Spleen (tissue), 11 donors: ENCODE data around the gene NFASC. TPM values are rescaled to one million over a fixed set of nuclear protein-coding genes. Genes with fewer than 3 reads are reported as not detected.

ENCODE experiments used
- DNase-seq: peaks from one replicate; pipeline ENCODE4 v3.0.0-alpha.2; 2020
- H3K27ac ChIP-seq, 8 donors: fragments of 200-600 bp; sonication (generic) in 7 of 8; 1 replicate in 4 of 8; 2 replicates in 4 of 8; pipeline versions ENCODE4 v1.5.0 to v1.8.0; 2016 to 2021; ENCODE audit warnings: inconsistent platforms in 4 of 8, mild to moderate bottlenecking in 4 of 8, moderate library complexity in 1 of 8
- H3K27me3 ChIP-seq, 7 donors: fragments of 200-600 bp; sonication (generic) in 6 of 7; replicated peaks in 1 of 7; 1 replicate in 4 of 7; 2 replicates in 3 of 7; pipeline versions ENCODE4 v1.5.0 to v1.8.0; 2016 to 2021; ENCODE audit warnings: inconsistent platforms in 3 of 7, mild to moderate bottlenecking in 1 of 7
- H3K36me3 ChIP-seq, 6 donors: fragments of 200-600 bp; sonication (generic) in 5 of 6; 1 replicate in 4 of 6; 2 replicates in 2 of 6; pipeline versions ENCODE4 v1.5.0 to v1.8.0; 2016 to 2021; ENCODE audit warnings: inconsistent platforms in 2 of 6
- H3K4me1 ChIP-seq, 6 donors: fragments of 200-600 bp; sonication (generic) in 5 of 6; 1 replicate in 3 of 6; 2 replicates in 3 of 6; pipeline versions ENCODE4 v1.5.0 to v1.8.0; 2016 to 2021; ENCODE audit warnings: inconsistent platforms in 3 of 6
- H3K4me3 ChIP-seq, 8 donors: fragments of 200-600 bp; sonication (generic) in 7 of 8; 1 replicate in 4 of 8; 2 replicates in 4 of 8; pipeline versions ENCODE4 v1.5.0 to v1.8.0; 2016 to 2021; ENCODE audit warnings: inconsistent platforms in 4 of 8, mild to moderate bottlenecking in 4 of 8, moderate library complexity in 2 of 8
- H3K9me3 ChIP-seq, 8 donors: fragments of 200-600 bp; sonication (generic) in 7 of 8; 1 replicate in 4 of 8; 2 replicates in 4 of 8; pipeline versions ENCODE4 v1.5.0 to v1.8.0; 2016 to 2021; ENCODE audit warnings: inconsistent platforms in 4 of 8
- POLR2A ChIP-seq, 3 donors: fragments of 450-650 bp; IDR thresholded peaks; one replicate each; pipeline ENCODE4 v1.5.1; 2017; ENCODE audit warnings: antibody characterized with exemption in 3 of 3, mild to moderate bottlenecking in 1 of 3
- POLR2AphosphoS5 ChIP-seq, 3 donors: sonication (generic); formaldehyde crosslinking; IDR thresholded peaks; one replicate each; pipeline ENCODE4 v1.5.1; 2017; ENCODE audit warnings: antibody characterized with exemption in 3 of 3
- WGBS, 5 donors: extraction: QIAGEN DNeasy Blood & Tissue Kit in 3 of 5; methylation state at CpG; one replicate each; pipeline versions ENCODE4 v1.1.5 to v1.1.7; 2013 to 2018; 5-methylcytosine and 5-hydroxymethylcytosine counted together
- intact Hi-C: fragments of 100-400 bp; cut with DNase I; formaldehyde crosslinking; loops from one replicate; pipeline ENCODE4 v1.15.0; 2023; ENCODE audit warnings: low total_unique reads
- polyA plus RNA-seq, 3 donors: library from polyadenylated mRNA; stranded (reverse); fragments of 200-250 nt; gene quantifications; one replicate each; pipeline ENCODE4 v1.2.1, GENCODE V29; 2013
- total RNA-seq, 7 donors: library from RNA; depleted of rRNA in 3 of 7; stranded (reverse); fragments of >200 nt in 3 of 7; fragmentation: NEBNext Ultra II Directional in 4 of 7; extraction: Animal tissue kit (Norgen Biotek cat#: 25700) in 4 of 7; gene quantifications; one replicate each; pipeline versions ENCODE4 v1.1.0 to v1.2.1, GENCODE V29; 2016 to 2021
- TF ChIP-seq, protein P1 (sequence below), 11 experiments: fragments of 200-600 bp in 7 of 11; fragments of 450-650 bp in 4 of 11; sonication (generic) in 4 of 11; IDR thresholded peaks in 8 of 11; conservative IDR thresholded peaks in 3 of 11; 1 replicate in 7 of 11; 2 replicates in 4 of 11; pipeline versions ENCODE4 v1.4.0 to v1.8.0; 2016 to 2021; ENCODE audit warnings: antibody characterized with exemption in 11 of 11, inconsistent platforms in 4 of 11, mild to moderate bottlenecking in 1 of 11
- donor health status: healthy with polysubstance abuse.
- donor health status: DM: no; HTN: no; CAD: no; lungs with moderate emphysema.
- donor health status: DM: no; HTN: no; CAD: no.
- donor health status: Bipolar disorder and iron deficiency.
- donor health status: healthy.
- donor health status: DM: no; HTN: no; CAD: no.
- donor health status: DM: yes; HTN: yes; CAD: no.

NFASC gene
- total and polyA plus RNA-seq, 10 donors: 2.8 to 60.3 (median 23.1) TPM

GRCh38 chr1:204996981-204997380 is 126.3 kb downstream of the NFASC start:
- H3K27ac ChIP-seq: peak overlapping the region in 5 of 8 donors; percentile 42 to 64 (median 55)
- H3K4me1 ChIP-seq: peaks cover 0 to 27% (median under 1%) of the 10 kb centered on the region in 6 donors
- no peaks in the 10 kb centered on the region for H3K9me3 ChIP-seq
- no peak overlapping the region for H3K4me3 ChIP-seq
- WGBS, 5 donors: 88 to 96% (median 91%) methylated on average over 20 to 22 of the region's 22 CpGs
- no peaks in the 10 kb centered on the region for H3K36me3 ChIP-seq
- intact Hi-C loops: no loop called here
- no peaks in the 10 kb centered on the region for H3K27me3 ChIP-seq
- DNase-seq: no peak
- TF ChIP-seq POLR2A (IDR thresholded peaks at IDR 0.05) (no peak), POLR2AphosphoS5 (IDR thresholded peaks at IDR 0.05) (no peak)
- TF ChIP-seq, protein P1, sequence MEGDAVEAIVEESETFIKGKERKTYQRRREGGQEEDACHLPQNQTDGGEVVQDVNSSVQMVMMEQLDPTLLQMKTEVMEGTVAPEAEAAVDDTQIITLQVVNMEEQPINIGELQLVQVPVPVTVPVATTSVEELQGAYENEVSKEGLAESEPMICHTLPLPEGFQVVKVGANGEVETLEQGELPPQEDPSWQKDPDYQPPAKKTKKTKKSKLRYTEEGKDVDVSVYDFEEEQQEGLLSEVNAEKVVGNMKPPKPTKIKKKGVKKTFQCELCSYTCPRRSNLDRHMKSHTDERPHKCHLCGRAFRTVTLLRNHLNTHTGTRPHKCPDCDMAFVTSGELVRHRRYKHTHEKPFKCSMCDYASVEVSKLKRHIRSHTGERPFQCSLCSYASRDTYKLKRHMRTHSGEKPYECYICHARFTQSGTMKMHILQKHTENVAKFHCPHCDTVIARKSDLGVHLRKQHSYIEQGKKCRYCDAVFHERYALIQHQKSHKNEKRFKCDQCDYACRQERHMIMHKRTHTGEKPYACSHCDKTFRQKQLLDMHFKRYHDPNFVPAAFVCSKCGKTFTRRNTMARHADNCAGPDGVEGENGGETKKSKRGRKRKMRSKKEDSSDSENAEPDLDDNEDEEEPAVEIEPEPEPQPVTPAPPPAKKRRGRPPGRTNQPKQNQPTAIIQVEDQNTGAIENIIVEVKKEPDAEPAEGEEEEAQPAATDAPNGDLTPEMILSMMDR (IDR thresholded peaks at IDR 0.05 in 8 of 11, conservative IDR thresholded peaks at IDR 0.05 in 3 of 11): no peak

GRCh38 chr1:204997591-204998355 is 127.1 kb downstream of the NFASC start:
- TF ChIP-seq POLR2AphosphoS5 (IDR thresholded peaks at IDR 0.05): peak in 1 of 3 donors; percentile 57
- no peak for TF ChIP-seq POLR2A (IDR thresholded peaks at IDR 0.05)
- no peak for DNase-seq
- 51 to 73% (median 65%) methylated on average over 16 of the region's 16 CpGs for WGBS, 5 donors
- H3K9me3 ChIP-seq: no peaks in the 10 kb centered on the region
- no peak overlapping the region for H3K4me3 ChIP-seq
- peaks cover 0 to 6% (median 0%) of the 10 kb centered on the region in 7 donors for H3K27me3 ChIP-seq
- intact Hi-C loops: no loop called here
- no peaks in the 10 kb centered on the region for H3K36me3 ChIP-seq
- peak overlapping the region in 7 of 8 donors; percentile 38 to 64 (median 43) for H3K27ac ChIP-seq
- peaks cover 0 to 19% (median 0%) of the 10 kb centered on the region in 6 donors for H3K4me1 ChIP-seq

GRCh38 chr1:205001162-205001561 is 130.5 kb downstream of the NFASC start:
- Histone ChIP-seq H3K27me3 (peaks cover 0 to 8% (median 0%) of the 10 kb centered on the region in 7 donors), H3K9me3 (no peaks in the 10 kb centered on the region), H3K4me1 (peaks cover 0 to 26% (median 0%) of the 10 kb centered on the region in 6 donors), H3K4me3 (no peak overlapping the region), H3K36me3 (no peaks in the 10 kb centered on the region), H3K27ac (no peak overlapping the region)
- intact Hi-C loops: no loop called here
- WGBS, 5 donors: 92 to 98% (median 96%) methylated on average over 14 of the region's 14 CpGs
- TF ChIP-seq POLR2A (IDR thresholded peaks at IDR 0.05) (no peak), POLR2AphosphoS5 (IDR thresholded peaks at IDR 0.05) (no peak)
- TF ChIP-seq, protein P1 (IDR thresholded peaks at IDR 0.05 in 8 of 11, conservative IDR thresholded peaks at IDR 0.05 in 3 of 11): no peak
- DNase-seq: no peak

- no peak for TF ChIP-seq POLR2A (IDR thresholded peaks at IDR 0.05)
- TF ChIP-seq POLR2AphosphoS5 (IDR thresholded peaks at IDR 0.05): no peak
- peaks cover 0 to 8% (median 0%) of the 10 kb centered on the region in 7 donors for H3K27me3 ChIP-seq
- H3K36me3 ChIP-seq: no peaks in the 10 kb centered on the region
- intact Hi-C loops: no loop called here
- no peaks in the 10 kb centered on the region for H3K9me3 ChIP-seq
- H3K27ac ChIP-seq: no peak overlapping the region
- no peak for DNase-seq
- peaks cover 0 to 20% (median 0%) of the 10 kb centered on the region in 6 donors for H3K4me1 ChIP-seq
- no peak overlapping the region for H3K4me3 ChIP-seq
- 60 to 81% (median 77%) methylated on average over 7 of the region's 7 CpGs for WGBS, 5 donors
Measured at GRCh38 chr1:205002705-205003104, 132.0 kb downstream of the NFASC start.
